ENCODE measurements around the gene IFT74. TPM values are rescaled to one million over a fixed set of nuclear protein-coding genes. Genes with fewer than 3 reads are reported as not detected.

IFT74 gene
- total RNA-seq, 4 donors from 2014 or later: 19.1 to 31.5 (median 25.4) TPM

- Histone ChIP-seq H3K4me3 (no peak overlapping the region), H3K27ac (no peak overlapping the region), H3K27me3 (no peaks in the 10 kb centered on the region), H3K36me3 (no peaks in the 10 kb centered on the region), H3K4me1 (no peaks in the 10 kb centered on the region), H3K9me3 (peaks cover 0 to 6% of the 10 kb centered on the region in 2 donors)
- no peak for DNase-seq
- intact Hi-C loops (cut with DNase I; ENCODE audit: low total_unique reads): no loop called here
- no peak for TF ChIP-seq POLR2A (IDR thresholded peaks at IDR 0.05)
- no peak for TF ChIP-seq CTCF (IDR thresholded peaks at IDR 0.05)
Measured at GRCh38 chr9:26935847-26936246, 20.4 kb upstream of the IFT74 start.

- TF ChIP-seq CTCF (IDR thresholded peaks at IDR 0.05) (no peak), POLR2A (IDR thresholded peaks at IDR 0.05) (no peak)
- intact Hi-C loops (cut with DNase I; ENCODE audit: low total_unique reads): no loop called here
- DNase-seq: no peak
- no peaks in the 10 kb centered on the region for H3K27me3 ChIP-seq
- no peak overlapping the region for H3K27ac ChIP-seq
- H3K36me3 ChIP-seq: no peaks in the 10 kb centered on the region
- no peaks in the 10 kb centered on the region for H3K4me1 ChIP-seq
- peaks cover 0 to 6% of the 10 kb centered on the region in 2 donors for H3K9me3 ChIP-seq
- no peak overlapping the region for H3K4me3 ChIP-seq
Measured at GRCh38 chr9:26937816-26938371, 18.3 kb upstream of the IFT74 start.

GRCh38 chr9:26939955-26940711 lies 16.1 kb upstream of the IFT74 start:
- intact Hi-C loops (cut with DNase I; ENCODE audit: low total_unique reads): no loop called here

GRCh38 chr9:26940779-26941178 lies 15.4 kb upstream of the IFT74 start:
- TF ChIP-seq CTCF (IDR thresholded peaks at IDR 0.05) (no peak), POLR2A (IDR thresholded peaks at IDR 0.05) (no peak)
- no peak for DNase-seq
- intact Hi-C loops (cut with DNase I; ENCODE audit: low total_unique reads): no loop called here
- Histone ChIP-seq H3K36me3 (no peaks in the 10 kb centered on the region), H3K4me1 (peaks cover 0 to 4% of the 10 kb centered on the region in 2 donors), H3K9me3 (peaks cover 0 to 6% of the 10 kb centered on the region in 2 donors), H3K27me3 (no peaks in the 10 kb centered on the region), H3K4me3 (no peak overlapping the region), H3K27ac (no peak overlapping the region)

More at GRCh38 chr9:26939955-26940711, 16.1 kb upstream of the IFT74 start:
- no peaks in the 10 kb centered on the region for H3K36me3 ChIP-seq
- no peak overlapping the region for H3K4me3 ChIP-seq
- no peak for DNase-seq
- TF ChIP-seq CTCF (IDR thresholded peaks at IDR 0.05): no peak
- no peak for TF ChIP-seq POLR2A (IDR thresholded peaks at IDR 0.05)
- H3K27me3 ChIP-seq: no peaks in the 10 kb centered on the region
- peaks cover 0 to 6% of the 10 kb centered on the region in 2 donors for H3K9me3 ChIP-seq
- no peaks in the 10 kb centered on the region for H3K4me1 ChIP-seq
- no peak overlapping the region for H3K27ac ChIP-seq

GRCh38 chr9:26945591-26945990 lies 10.6 kb upstream of the IFT74 start:
- Histone ChIP-seq H3K4me1 (peaks cover 0 to 4% of the 10 kb centered on the region in 2 donors), H3K9me3 (no peaks in the 10 kb centered on the region), H3K27me3 (no peaks in the 10 kb centered on the region), H3K36me3 (no peaks in the 10 kb centered on the region), H3K27ac (no peak overlapping the region), H3K4me3 (peak overlapping the region; percentile 79 to 97)
- TF ChIP-seq CTCF (IDR thresholded peaks at IDR 0.05) (no peak), POLR2A (IDR thresholded peaks at IDR 0.05) (no peak)
- intact Hi-C loops (cut with DNase I; ENCODE audit: low total_unique reads): no loop called here
- DNase-seq: no peak

Measured in uterus (tissue), 4 donors.